CD4-positive, alpha-beta T cell treated with Interleukin-10 for 1 hour (primary cell): ENCODE results near the gene NTN3.
"Not testable (repeated sequence)": the region's sequence is repeated elsewhere in the genome, so short reads cannot be mapped to it uniquely, and the experiment has no call there.

Experiments used
- DNase-seq: peaks from one replicate; pipeline ENCODE4 v3.0.0-alpha.2; 2020

The NTN3 gene

GRCh38 chr16:2471016-2471652 is at the start of gene NTN3:
TSS of gene NTN3 (plus strand) at chr16:2471297. CDS start at chr16:2471702, 405 bp downstream.
- no peak for DNase-seq

DNA sequence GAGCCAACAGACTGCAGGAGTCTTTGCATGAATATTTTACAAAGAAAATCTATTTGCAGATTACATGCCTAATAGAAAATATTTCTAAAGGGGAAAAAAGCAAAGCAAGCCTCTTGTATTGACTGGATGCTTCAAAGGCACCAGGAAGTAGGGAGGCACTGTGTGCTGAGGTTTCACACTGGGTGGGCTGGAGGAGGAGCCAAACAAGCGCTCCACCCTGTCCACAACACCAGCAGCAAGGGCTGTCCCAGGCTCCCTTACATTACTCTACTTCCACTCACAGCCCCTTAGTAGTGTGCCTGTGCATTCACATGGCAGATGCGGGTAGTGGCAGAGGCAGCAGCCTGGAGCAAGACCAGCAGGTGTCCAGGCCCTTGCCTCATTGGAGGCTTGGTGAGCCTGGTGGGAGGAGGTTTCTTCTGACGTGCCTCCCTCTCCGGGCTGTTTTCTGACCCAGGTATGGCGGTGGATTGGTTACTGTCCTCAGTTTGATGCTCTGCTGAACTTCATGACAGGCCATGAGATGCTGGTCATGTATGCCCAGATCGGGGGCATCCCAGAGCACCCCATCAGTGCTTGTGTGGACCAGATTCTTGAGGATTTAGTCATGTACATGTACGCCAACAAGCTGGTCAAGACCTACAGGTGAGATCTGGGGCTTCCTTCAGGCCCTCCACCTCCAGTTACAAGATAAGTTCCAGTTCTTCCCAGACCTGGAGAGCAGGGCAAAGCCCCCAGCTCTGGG is 48.8 kb upstream of the NTN3 start:
- DNase-seq: peak; percentile 6

DNA sequence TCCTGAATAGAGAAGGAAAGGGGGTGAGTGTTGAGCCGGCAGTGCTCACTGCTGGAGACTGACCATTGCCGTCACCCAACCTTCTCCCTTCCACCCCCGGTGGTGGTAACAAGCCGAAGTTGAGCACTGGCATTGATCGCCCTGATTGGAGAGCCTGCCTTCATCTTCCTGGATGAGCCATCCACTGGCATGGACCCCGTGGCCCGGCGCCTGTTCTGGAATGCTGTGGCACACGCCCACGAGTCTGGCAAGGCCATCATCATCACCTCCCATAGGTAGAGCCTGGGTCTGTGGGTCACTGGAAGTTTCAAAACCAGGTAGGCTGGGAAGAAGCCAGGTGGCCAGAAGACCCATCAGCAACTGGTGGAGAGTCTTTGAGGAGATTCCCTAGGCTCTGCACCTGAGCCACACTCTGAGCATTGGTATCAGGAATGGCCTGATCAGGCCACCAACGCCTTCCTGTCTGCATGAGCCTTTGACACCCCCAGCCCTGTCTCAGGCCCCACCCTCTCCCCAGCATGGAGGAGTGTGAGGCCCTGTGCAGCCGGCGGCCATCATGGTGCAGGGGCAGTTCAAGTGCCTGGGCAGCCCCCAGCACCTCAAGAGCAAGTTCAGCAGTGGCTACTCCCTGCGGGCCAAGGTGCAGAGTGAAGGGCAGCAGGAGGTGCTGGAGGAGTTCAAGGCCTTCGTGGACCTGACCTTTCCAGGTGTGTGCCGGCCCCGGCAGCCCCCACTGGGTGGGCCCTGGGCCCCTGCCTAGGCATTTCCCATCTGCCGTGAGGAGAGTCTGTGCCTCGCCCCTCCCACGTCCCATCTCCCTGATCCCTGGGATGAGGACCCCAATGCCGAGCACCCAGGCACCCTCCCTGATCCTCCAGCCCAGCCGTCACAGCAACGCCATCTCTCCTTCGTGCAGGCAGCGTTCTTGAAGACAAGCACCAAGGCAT is 46.8 kb upstream of the NTN3 start:
- DNase-seq: no peak

GRCh38 chr16:2425008-2425518 is 46.0 kb upstream of the NTN3 start:
- no peak for DNase-seq

- DNase-seq: no peak
Observed at GRCh38 chr16:2425825-2426430, 45.2 kb upstream of the NTN3 start.

DNA sequence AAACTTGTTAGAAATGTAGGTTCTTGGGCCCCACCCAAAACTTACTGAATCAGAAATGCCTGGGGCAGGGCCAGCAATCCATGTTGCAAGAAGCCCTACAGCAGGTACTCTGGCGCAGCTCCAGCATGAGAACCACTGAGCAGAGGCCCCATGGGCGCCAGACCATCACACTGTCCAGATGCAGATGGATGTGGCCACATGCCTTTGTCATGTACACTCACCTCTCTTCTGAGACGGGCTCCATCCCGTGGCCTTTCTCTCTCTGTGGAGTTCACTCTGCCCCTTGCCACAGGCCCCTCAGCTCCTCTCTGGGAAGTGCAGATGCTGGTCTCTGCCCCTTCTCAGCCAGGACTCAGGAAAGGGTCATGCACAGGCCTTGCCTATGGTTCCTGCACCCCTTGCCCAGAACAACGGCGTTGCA is 44.1 kb upstream of the NTN3 start:
- no peak for DNase-seq

DNA sequence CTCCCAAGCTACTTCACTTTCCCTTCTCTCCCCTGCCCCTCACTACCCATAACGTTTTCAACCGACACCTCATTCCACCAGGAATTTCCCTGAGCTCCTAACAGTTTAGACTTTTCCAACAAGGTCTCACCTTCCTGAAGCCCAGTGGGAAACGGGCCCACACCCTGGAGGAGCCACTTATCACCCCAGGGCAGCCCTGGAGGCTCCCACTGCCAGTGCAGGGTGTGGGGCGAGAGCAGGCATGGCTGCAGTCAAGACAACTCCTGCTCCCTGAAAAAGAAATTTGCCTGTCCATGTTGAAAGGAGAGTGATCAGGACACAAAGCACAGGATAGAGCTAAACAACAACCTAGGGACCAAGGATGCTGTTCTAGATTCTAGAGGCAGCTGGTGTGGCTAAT is 43.6 kb upstream of the NTN3 start:
- DNase-seq: no peak

DNA sequence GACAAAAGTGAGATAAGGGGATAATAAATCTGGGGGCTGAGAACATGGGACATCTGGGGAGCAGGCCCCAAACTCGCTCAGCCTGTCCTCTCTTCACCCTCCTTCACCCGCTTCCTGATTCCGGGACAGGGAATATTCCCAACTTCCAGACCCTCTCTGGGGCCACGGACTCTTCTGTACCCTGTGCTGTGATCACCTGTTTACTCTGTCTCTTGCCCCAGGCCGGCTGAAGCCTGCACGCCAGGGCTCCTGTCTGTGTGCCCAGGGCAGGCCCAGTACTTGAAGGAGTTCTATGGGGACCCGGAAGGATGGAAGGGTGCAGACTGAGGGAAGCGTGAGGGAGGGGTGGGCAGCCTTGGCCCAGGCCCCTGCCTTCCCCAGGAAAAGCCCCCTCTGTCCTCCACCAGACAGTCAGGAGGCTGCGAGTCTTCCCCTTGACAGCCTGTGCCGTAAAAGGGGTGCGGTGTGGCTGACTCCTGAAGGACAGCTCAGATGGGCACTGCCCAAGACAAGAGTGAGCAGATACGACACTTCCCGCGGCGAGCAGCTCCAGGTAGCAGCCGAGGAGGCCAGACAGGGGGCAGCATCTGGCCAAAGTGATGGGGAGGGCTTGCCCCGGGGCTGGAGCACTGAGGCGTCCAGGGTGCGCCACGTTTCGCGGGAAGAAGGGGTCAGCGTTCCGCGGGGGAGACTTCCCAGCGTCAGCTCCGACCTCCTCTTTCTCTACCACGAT is 42.9 kb upstream of the NTN3 start:
- no peak for DNase-seq

DNA sequence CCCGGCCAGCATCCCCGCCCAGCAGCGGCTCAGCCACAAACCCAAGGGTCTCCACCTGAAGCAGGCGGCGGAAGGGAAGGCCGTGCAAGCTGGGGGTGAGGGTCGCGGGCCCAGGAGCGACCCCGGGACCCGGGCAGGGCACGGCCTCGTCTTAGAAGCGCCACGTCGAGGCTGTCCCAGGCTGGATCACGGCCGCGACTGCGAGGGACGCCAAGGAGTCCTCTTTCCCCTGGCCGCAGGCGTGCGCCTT is 42.4 kb upstream of the NTN3 start:
- DNase-seq: no peak

DNA sequence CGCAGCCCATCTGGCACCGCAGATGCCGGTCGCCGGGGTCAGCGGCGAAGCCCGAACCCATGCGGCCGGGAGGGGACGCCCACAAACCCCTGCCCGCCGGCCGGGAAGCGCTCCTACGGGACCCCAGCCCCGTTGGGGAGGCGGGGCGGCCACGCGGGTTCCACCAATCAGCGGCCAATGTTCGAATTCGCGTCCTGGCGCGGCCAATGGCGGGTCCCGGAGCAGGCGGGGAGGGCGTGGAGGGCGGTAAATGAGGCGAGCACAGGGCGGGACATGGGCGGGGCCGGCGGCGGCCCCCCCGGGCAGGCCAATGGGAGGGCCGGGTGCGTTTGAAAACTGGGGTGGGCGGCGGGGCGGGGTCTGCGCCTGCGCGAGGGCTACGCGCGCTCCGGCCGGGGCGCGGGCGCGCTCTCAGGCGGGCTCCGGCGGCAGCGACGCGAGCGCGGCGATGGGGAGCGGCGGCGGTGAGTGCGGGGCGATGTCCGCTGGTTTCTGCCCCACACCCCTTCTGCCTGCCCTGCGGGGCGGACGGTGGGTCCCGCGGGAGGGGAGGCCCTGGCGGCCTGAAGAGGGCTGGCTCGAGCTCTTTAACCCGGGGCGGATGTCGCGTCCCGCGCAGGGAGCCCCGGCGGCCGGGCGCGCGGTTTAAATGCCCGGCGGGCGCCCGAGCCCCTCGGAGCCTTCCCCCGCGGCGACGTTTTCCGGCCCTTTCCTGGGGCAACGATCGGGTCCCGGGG is 41.9 kb upstream of the NTN3 start, which contains the start of gene CCNF:
Gene CCNF, plus strand, starts transcription at position 414 of the 737 bp plus-strand sequence. Its CDS starts 35 bp downstream, at position 449.
- DNase-seq: peak; percentile 98

GRCh38 chr16:2429771-2430663 is 41.1 kb upstream of the NTN3 start:
- peak; percentile 37 for DNase-seq

DNA sequence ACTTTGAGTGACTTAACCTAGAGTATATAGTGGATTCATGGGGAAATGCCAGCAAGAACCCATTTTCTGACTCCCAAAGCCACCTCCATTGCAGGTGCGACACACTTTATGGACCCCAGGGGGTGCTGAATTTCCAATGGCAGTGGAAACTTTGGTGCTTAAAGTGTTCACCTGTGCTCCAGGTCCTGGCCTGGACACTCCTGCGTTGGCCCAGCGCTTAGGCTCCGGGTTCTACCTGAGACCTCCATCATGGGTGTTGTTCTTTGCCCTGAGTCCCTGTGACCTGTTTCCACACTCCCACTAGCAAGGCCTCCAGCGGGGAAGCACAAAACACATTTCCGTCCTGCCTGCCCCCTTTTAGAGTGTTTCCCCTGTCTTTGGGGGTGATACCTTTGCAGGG is 38.8 kb upstream of the NTN3 start:
- DNase-seq: peak; percentile 4

DNA sequence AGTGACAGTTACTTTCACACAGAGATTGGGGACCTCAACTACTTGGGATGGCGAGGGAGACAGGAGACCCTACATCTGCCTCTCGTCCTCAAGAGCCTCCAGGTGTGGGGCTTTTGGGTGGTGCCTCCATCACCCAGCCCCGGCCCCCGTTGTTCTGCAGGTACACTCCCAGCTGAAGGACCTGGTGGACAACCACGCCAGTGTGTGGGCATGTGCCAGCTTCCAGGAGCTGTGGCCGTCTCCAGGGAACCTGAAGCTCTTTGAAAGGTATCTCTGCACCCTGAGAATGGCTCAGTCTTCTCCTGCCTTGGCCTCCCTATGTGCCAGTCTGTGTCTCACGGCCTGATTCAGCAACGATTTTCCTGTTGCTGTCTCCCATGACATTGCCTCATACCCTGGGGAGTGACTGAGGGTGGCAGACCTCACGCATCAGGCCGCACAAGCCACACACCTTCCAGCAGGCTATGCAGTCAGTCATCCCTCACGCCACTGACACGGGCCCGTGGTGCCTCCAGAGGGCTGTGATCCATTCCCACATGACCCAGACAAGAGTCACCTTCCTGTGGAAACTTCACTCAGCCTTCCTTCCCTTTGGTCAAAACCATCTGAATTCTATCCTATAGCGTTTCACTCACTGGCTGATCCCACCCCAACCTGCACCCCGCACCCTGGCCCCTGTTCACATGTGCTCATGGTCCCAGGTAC is 38.1 kb upstream of the NTN3 start:
- DNase-seq: no peak

DNA sequence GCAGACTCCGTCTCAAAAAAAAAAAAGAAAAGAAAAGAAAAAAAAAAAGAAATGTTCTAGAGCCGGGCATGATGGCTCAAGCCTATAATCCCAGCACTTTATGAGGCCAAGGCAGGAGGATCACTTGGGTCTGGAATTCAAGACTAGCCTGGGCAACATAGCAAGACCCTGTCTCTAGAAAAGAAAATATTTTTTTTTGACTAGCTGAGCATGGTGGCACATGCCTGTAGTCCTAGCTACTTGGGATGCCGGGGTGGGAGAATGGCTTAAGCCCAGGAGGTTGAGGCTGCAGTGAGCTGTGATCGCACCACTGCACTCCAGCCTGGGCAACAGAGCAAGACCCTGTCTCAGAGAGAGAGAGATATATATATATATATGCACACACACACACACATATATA is 35.9 kb upstream of the NTN3 start:
- not testable (repeated sequence) for DNase-seq

- no peak for DNase-seq
Observed at GRCh38 chr16:2436110-2436509, 35.0 kb upstream of the NTN3 start.

GRCh38 chr16:2437032-2437790 is 33.9 kb upstream of the NTN3 start:
- DNase-seq: no peak

- no peak for DNase-seq
Observed at GRCh38 chr16:2438121-2438520, 33.0 kb upstream of the NTN3 start.

DNA sequence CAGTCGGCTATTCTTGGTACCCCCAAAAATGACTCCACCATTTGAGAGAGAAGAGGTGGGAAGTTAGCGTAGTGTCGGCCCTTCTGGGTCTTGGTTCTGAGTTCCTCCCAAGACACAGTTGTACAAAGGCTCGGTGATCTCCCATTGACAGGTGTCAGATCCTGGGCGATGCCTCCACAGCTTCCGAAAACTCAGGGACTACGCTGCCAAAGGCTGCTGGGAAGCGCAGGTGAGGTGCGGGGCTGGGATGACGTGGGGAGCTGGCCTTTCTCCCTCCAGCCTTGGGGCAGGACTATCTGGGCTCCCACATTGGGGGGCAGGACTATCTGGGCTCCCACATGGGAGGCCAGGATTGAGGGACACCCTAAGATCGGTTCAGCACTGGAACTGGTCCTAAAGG is 31.5 kb upstream of the NTN3 start:
- no peak for DNase-seq
